HG03565 (cell line): ENCODE data around the gene CFAP91.

Source experiments
- ATAC-seq: cut with Tn5 transposase; IDR thresholded peaks from one replicate; pipeline ENCODE4 v1.9.1; 2021; ENCODE audit warnings: mild to moderate bottlenecking, moderate library complexity; ENCODE audit not compliant: unreplicated experiment

The CFAP91 gene

GRCh38 chr3:119738741-119739140 is 35.9 kb downstream of the CFAP91 start:
- no peak for ATAC-seq

- no peak for ATAC-seq
These were observed 39.1 kb downstream of the CFAP91 start for GRCh38 chr3:119741657-119742590.

GRCh38 chr3:119743921-119744320 is 41.1 kb downstream of the CFAP91 start:
- ATAC-seq, result no peak

GRCh38 chr3:119745942-119746341 is 43.1 kb downstream of the CFAP91 start:
- ATAC-seq, result no peak

- ATAC-seq, result no peak
These were observed 43.6 kb downstream of the CFAP91 start for GRCh38 chr3:119746423-119746822.

GRCh38 chr3:119747357-119747756 is 44.5 kb downstream of the CFAP91 start:
- ATAC-seq, result no peak

GRCh38 chr3:119748991-119749390 is 46.2 kb downstream of the CFAP91 start:
- no peak for ATAC-seq

GRCh38 chr3:119751423-119751822 is 48.6 kb downstream of the CFAP91 start:
- no peak for ATAC-seq
